ENCODE measurements around the gene BEGAIN. TPM values are rescaled to one million over a fixed set of nuclear protein-coding genes. Genes with fewer than 3 reads are reported as not detected.

Gene BEGAIN
- total RNA-seq, 4 donors from 2014 or later = 9.6 to 17.0 (median 11.6) TPM

DNA sequence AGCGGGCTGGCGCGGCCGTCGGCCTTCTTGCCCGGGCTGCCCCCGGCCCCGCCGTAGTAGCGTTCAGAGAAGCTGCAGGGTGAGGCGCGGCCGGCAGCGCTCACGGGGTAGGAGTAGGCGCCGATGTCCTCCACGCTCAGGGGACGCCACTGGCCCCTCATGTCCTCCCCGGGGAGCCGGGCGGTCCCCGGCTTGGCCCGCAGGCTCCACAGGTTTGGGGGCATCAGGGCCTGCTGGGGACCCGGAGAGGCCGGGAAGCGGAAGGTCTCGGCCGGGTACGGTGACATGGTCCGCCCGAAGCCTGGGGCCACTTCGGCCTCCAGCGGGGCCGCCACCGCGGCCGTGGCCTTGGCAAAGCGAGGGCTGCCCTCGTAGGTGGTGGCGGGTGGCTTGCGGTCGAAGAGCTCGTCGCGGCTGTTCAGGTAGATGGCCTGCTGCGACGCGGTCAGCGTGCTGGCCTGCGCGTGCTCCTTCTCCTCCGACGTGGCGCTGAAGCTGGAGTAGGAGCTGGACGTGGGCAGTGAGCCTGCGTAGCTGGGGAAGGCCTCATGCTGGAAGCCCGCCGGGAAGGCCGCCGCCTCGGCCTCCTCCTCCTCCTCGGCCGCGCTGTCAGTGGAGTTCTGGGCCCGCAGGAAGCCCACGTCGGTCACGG is 48.7 kb downstream of the BEGAIN start:
- Histone ChIP-seq H3K36me3 (peaks cover 0 to 17% (median 0%) of the 10 kb centered on the region in 3 donors), H3K27ac (peak overlapping the region; percentile 68 to 93 (median 84)), H3K27me3 (no peaks in the 10 kb centered on the region), H3K4me1 (peaks cover 0 to 73% (median 18%) of the 10 kb centered on the region in 4 donors), H3K4me3 (peak overlapping the region; percentile 29 to 55 (median 42)), H3K9me3 (no peaks in the 10 kb centered on the region)
- TF ChIP-seq POLR2A (IDR thresholded peaks at IDR 0.05) (no peak), EP300 (IDR thresholded peaks at IDR 0.05) (no peak)
- TF ChIP-seq, protein P1, sequence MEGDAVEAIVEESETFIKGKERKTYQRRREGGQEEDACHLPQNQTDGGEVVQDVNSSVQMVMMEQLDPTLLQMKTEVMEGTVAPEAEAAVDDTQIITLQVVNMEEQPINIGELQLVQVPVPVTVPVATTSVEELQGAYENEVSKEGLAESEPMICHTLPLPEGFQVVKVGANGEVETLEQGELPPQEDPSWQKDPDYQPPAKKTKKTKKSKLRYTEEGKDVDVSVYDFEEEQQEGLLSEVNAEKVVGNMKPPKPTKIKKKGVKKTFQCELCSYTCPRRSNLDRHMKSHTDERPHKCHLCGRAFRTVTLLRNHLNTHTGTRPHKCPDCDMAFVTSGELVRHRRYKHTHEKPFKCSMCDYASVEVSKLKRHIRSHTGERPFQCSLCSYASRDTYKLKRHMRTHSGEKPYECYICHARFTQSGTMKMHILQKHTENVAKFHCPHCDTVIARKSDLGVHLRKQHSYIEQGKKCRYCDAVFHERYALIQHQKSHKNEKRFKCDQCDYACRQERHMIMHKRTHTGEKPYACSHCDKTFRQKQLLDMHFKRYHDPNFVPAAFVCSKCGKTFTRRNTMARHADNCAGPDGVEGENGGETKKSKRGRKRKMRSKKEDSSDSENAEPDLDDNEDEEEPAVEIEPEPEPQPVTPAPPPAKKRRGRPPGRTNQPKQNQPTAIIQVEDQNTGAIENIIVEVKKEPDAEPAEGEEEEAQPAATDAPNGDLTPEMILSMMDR (IDR thresholded peaks at IDR 0.05) = no peak
- WGBS, 2 donors = 93% methylated on average over 48 to 65 of the region's 69 CpGs
- no peak for DNase-seq (ENCODE audit: low spot score in 2 of 2)

DNA sequence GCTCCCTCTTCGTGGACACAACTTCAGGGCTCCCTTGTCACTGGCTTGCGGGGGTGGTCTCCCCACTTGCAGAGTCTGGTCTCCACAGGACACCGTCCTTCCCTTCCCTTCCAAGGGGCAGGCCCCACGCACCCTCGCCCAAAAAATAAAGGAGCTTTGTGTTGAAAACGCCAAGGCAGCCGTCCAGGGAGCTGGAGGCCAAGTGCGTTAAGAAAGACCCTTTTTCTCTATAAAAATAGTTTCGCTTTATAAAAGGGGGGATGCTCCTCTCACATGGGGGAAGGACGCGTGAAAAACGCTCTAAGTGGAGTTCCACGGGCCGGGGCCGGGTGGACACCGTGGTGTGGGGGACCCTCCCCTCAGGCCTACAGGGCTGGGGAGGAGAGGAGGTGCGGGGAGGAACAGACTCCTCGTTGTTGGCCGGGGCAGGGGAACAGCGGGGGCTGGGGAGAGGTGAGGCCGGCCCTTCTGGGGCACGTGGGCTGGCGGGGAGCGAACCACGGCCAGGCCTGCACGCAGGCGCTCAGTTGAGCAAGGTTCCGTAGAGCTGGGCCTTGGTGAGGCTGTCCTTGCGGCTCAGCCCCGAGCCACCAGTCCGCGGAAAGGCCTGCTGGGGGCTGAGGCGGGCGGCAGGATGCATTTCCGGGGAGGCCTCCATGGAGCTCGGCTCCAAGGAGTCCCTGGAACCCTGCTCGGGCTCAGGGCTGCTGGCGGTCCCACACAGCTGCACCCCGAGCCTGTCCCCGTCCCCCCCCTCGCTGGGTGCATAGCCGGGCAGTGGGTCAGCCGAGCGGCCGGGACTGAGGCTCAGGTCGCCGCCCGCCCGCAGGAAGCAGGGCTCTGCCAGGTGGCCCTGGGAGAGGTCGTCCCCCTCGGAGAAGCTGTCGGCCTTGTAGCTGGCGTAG is 49.5 kb downstream of the BEGAIN start:
- Histone ChIP-seq H3K4me3 (peak overlapping the region; percentile 29 to 55 (median 42)), H3K27me3 (no peaks in the 10 kb centered on the region), H3K9me3 (no peaks in the 10 kb centered on the region), H3K36me3 (peaks cover 0 to 17% (median 0%) of the 10 kb centered on the region in 3 donors), H3K4me1 (peaks cover 0 to 81% (median 24%) of the 10 kb centered on the region in 4 donors), H3K27ac (peak overlapping the region; percentile 68 to 93 (median 84))
- WGBS, 2 donors = 41 to 51% methylated on average over 32 to 36 of the region's 53 CpGs
- TF ChIP-seq EP300 (IDR thresholded peaks at IDR 0.05) (peak; percentile 9 to 79), POLR2A (IDR thresholded peaks at IDR 0.05) (peak in 1 of 2 donors; percentile 67)
- TF ChIP-seq, protein P1 (IDR thresholded peaks at IDR 0.05) = no peak
- DNase-seq (ENCODE audit: low spot score in 2 of 2) = peak; percentile 41 to 54

DNA sequence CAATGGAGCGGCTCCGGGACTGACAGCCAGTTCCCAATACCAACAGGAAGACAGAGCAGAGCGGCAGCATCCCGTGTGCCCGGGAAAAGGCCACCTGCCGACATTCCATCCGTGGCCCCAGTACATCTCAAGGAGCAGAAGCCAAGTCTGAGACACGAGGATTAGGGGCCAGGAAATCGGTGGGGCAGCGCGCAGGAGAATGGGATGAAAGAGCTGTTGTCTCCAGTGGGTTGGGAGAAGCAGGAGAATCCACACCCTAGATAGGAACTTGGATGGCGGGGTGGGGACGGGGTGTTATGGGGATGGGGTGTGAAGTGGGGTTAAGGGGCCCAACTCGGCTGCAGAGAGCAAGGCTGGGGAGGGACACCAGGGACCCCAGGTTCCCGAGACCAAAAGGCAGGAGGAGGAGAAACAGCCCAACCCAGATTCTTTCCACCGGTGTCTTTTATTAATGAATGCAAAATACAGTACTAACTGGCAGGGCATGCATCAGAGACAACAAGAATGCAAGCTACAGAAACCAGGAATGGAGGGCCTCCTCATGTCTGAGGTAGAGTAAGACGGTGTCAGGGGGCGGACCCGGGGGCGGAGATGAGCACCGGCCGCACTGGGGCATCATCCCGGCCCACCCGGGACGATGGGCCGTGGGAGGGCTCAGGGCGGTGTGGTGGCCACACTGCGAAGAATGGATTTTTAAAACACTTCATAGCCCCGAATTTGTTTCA is 50.3 kb downstream of the BEGAIN start:
- H3K4me1 ChIP-seq = peaks cover 0 to 86% (median 24%) of the 10 kb centered on the region in 4 donors
- 36 to 54% methylated on average over 29 of the region's 29 CpGs for WGBS, 2 donors
- no peaks in the 10 kb centered on the region for H3K9me3 ChIP-seq
- H3K36me3 ChIP-seq = peaks cover 0 to 17% (median 0%) of the 10 kb centered on the region in 3 donors
- H3K27ac ChIP-seq = peak overlapping the region; percentile 68 to 93 (median 84)
- peak in 1 of 2 donors; percentile 13 for DNase-seq (ENCODE audit: low spot score in 2 of 2)
- H3K4me3 ChIP-seq = peak overlapping the region in 3 of 4 donors; percentile 21 to 55 (median 29)
- H3K27me3 ChIP-seq = no peaks in the 10 kb centered on the region
- TF ChIP-seq POLR2A (IDR thresholded peaks at IDR 0.05) (no peak), EP300 (IDR thresholded peaks at IDR 0.05) (no peak)
- TF ChIP-seq, protein P1 (IDR thresholded peaks at IDR 0.05) = no peak

DNA sequence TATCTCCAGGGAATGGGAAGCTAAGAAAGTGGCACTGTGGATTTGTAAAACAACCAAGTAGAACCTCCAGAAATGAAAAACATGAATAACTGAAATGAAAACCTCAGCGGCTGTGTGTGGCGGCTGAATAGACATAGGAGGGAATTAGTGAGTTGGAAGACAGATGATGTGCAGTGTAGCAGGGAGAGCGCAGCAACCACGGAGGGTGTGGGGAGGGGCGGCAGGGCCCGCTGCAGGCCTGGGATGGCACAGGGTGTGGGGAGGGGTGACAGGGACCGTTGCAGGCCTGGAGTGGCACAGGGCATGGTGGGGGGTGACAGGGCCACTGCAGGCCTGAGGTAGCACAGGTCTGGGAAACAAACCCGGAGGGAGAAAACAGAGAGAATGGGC is 51.1 kb downstream of the BEGAIN start:
- peaks cover 0 to 14% (median 0%) of the 10 kb centered on the region in 3 donors for H3K36me3 ChIP-seq
- no peaks in the 10 kb centered on the region for H3K9me3 ChIP-seq
- no peak overlapping the region for H3K4me3 ChIP-seq
- 65 to 68% methylated on average over 8 of the region's 8 CpGs for WGBS, 2 donors
- H3K27me3 ChIP-seq = no peaks in the 10 kb centered on the region
- peak overlapping the region in 3 of 4 donors; percentile 68 to 93 (median 92) for H3K27ac ChIP-seq
- peaks cover 0 to 86% (median 24%) of the 10 kb centered on the region in 4 donors for H3K4me1 ChIP-seq
- TF ChIP-seq EP300 (IDR thresholded peaks at IDR 0.05) (no peak), POLR2A (IDR thresholded peaks at IDR 0.05) (no peak)
- TF ChIP-seq, protein P1 (IDR thresholded peaks at IDR 0.05) = no peak
- peak in 1 of 2 donors; percentile 10 for DNase-seq (ENCODE audit: low spot score in 2 of 2)
